SK-N-SH (cell line): ENCODE results near the gene RGS17. TPM values are rescaled to one million over a fixed set of nuclear protein-coding genes. Genes with fewer than 3 reads are reported as not detected.

Experiments used
- CHD2 ChIP-seq: fragments of 150-350 bp; IDR thresholded peaks from 2 replicates; pipeline ENCODE4 v1.6.1; 2018; ENCODE audit warnings: low read length; ENCODE audit not compliant: partially characterized antibody
- CTCF ChIP-seq: fragments of 200-600 bp; sonication (generic); IDR thresholded peaks from 2 replicates; pipeline ENCODE4 v1.6.1; 2017; ENCODE audit warnings: antibody characterized with exemption, mild to moderate bottlenecking, moderate library complexity
- EZH2phosphoT487 ChIP-seq: fragments of 200-600 bp; sonication (generic); IDR thresholded peaks from 2 replicates; pipeline ENCODE4 v1.6.1; 2017; ENCODE audit warnings: low read depth, mixed run types, mild to moderate bottlenecking, antibody characterized with exemption, moderate library complexity, borderline replicate concordance
- FOSL2 ChIP-seq: IDR thresholded peaks from 2 replicates; pipeline ENCODE4 v1.4.0; 2012; ENCODE audit warnings: low read depth, mild to moderate bottlenecking, moderate library complexity, borderline replicate concordance
- FOXM1 ChIP-seq: IDR thresholded peaks from 2 replicates; pipeline ENCODE4 v1.4.0; 2012; ENCODE audit warnings: low read depth, mild to moderate bottlenecking
- JUND ChIP-seq: IDR thresholded peaks from 2 replicates; pipeline ENCODE4 v1.4.0; 2012
- MEF2A ChIP-seq: IDR thresholded peaks from 2 replicates; pipeline ENCODE4 v1.4.0; 2012; ENCODE audit warnings: low read depth, borderline replicate concordance
- NFIC ChIP-seq: IDR thresholded peaks from 2 replicates; pipeline ENCODE4 v1.4.0; 2012; ENCODE audit warnings: borderline replicate concordance
- POLR2AphosphoS5 ChIP-seq: IDR thresholded peaks from 2 replicates; pipeline ENCODE4 v1.6.1; 2012; ENCODE audit warnings: low read depth, low read length
- RCOR1 ChIP-seq: fragments of 150-350 bp; IDR thresholded peaks from 2 replicates; pipeline ENCODE4 v1.6.1; 2017; ENCODE audit warnings: antibody characterized with exemption, low read length
- REST ChIP-seq: IDR thresholded peaks from 2 replicates; pipeline ENCODE4 v1.6.1; 2012; ENCODE audit warnings: mild to moderate bottlenecking, low read depth, low read length, moderate library complexity
- RXRA ChIP-seq: IDR thresholded peaks from 2 replicates; pipeline ENCODE4 v1.4.0; 2012; ENCODE audit warnings: low read depth, mild to moderate bottlenecking, borderline replicate concordance
- SMC3 ChIP-seq: IDR thresholded peaks from 2 replicates; pipeline ENCODE4 v1.6.1; 2012; ENCODE audit warnings: low read depth, low read length, improper control_type of control experiment
- USF2 ChIP-seq: fragments of 150-350 bp; IDR thresholded peaks from 2 replicates; pipeline ENCODE4 v1.6.1; 2017; ENCODE audit warnings: antibody characterized with exemption, low read length, low read depth, borderline replicate concordance
- YY1 ChIP-seq: IDR thresholded peaks from 2 replicates; pipeline ENCODE4 v1.4.0; 2012; ENCODE audit warnings: low read depth, mild to moderate bottlenecking
- polyA plus RNA-seq, 3 experiments: library from polyadenylated mRNA; depleted of rRNA; stranded (reverse); fragments of >200 nt; gene quantifications; 2 replicates each; pipeline ENCODE4 v1.2.3, GENCODE V29; 2012

RGS17 gene
- polyA plus RNA-seq, 1 of the 3 experiments (the other 2 are of a cell fraction), result 1.4 TPM

- no peak for TF ChIP-seq REST
- TF ChIP-seq CTCF, result no peak
- peak; percentile 51 for TF ChIP-seq CHD2
- peak; percentile 78 for TF ChIP-seq POLR2AphosphoS5
- TF ChIP-seq RCOR1, result no peak
- no peak for TF ChIP-seq NFIC
- TF ChIP-seq USF2, result no peak
- TF ChIP-seq FOXM1, result peak; percentile 72; the same call in 1 of the 2 replicates
- TF ChIP-seq RXRA, result no peak
- no peak for TF ChIP-seq YY1
- no peak for TF ChIP-seq SMC3
- TF ChIP-seq FOSL2, result no peak
- no peak for TF ChIP-seq EZH2phosphoT487
- no peak for TF ChIP-seq MEF2A
- no peak for TF ChIP-seq JUND
- TF ChIP-seq, all 33 proteins: peak for 16
These were observed 148.0 kb downstream of the RGS17 start, which contains the start of gene FBXO5 (continued) for GRCh38 chr6:152982904-152983636.
